Bronchial epithelial cell (primary cell): ENCODE data around the gene BICRAL. TPM values are rescaled to one million over a fixed set of nuclear protein-coding genes. Genes with fewer than 3 reads are reported as not detected.

Experiments used
- DNase-seq: peaks from one replicate; pipeline ENCODE4 v3.0.0-alpha.2; 2010; ENCODE audit warnings: low read depth
- FAIRE-seq: peaks from 2 replicates; lab custom pipeline; 2011; peaks lifted over from hg19 to GRCh38; lab: Jason Lieb, UNC
- H3K27me3 ChIP-seq: 2 replicates; pipeline ENCODE4 v1.5.1; 2011; ENCODE audit warnings: low read length; ENCODE audit not compliant: control insufficient read depth, insufficient read depth
- H3K36me3 ChIP-seq: 2 replicates; pipeline ENCODE4 v1.5.1; 2011; ENCODE audit warnings: low read length; ENCODE audit not compliant: control insufficient read depth, insufficient read depth
- H3K4me3 ChIP-seq: 2 replicates; pipeline ENCODE4 v1.5.1; 2011; ENCODE audit warnings: mild to moderate bottlenecking, low read depth, low read length, control low read depth
- total RNA-seq: library from RNA; depleted of rRNA; stranded (reverse); fragments of >200 nt; gene quantifications from 2 replicates; pipeline ENCODE4 v1.2.1, GENCODE V29; 2014
- TF ChIP-seq, protein P1 (sequence below): IDR thresholded peaks from 2 replicates; pipeline ENCODE4 v1.5.1; 2011; ENCODE audit warnings: mild to moderate bottlenecking, moderate library complexity, low read length, control low read depth, inconsistent platforms; ENCODE audit not compliant: insufficient read depth, severe bottlenecking

BICRAL gene
- total RNA-seq, 1 donor from 2014 or later = 3.9 TPM

DNA sequence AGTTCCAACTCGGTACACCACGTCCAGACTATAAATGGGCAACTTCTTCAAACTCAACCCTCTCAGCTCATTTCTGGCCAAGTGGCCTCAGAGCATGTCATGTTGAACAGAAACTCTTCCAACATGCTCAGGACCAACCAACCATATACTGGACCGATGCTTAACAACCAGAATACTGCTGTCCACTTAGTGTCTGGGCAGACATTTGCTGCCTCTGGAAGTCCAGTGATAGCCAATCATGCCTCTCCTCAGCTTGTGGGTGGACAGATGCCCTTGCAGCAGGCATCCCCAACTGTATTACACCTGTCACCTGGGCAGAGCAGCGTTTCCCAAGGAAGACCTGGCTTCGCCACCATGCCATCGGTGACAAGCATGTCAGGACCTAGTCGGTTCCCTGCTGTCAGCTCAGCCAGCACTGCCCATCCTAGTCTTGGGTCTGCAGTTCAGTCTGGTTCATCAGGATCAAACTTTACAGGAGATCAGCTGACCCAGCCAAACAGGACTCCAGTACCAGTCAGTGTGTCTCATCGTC is 47.8 kb downstream of the BICRAL start:
- FAIRE-seq (no peak), DNase-seq (no peak)
- no peaks in the 10 kb centered on the region for H3K27me3 ChIP-seq
- peaks cover 1% of the 10 kb centered on the region for H3K36me3 ChIP-seq
- no peak overlapping the region for H3K4me3 ChIP-seq
- TF ChIP-seq, protein P1, sequence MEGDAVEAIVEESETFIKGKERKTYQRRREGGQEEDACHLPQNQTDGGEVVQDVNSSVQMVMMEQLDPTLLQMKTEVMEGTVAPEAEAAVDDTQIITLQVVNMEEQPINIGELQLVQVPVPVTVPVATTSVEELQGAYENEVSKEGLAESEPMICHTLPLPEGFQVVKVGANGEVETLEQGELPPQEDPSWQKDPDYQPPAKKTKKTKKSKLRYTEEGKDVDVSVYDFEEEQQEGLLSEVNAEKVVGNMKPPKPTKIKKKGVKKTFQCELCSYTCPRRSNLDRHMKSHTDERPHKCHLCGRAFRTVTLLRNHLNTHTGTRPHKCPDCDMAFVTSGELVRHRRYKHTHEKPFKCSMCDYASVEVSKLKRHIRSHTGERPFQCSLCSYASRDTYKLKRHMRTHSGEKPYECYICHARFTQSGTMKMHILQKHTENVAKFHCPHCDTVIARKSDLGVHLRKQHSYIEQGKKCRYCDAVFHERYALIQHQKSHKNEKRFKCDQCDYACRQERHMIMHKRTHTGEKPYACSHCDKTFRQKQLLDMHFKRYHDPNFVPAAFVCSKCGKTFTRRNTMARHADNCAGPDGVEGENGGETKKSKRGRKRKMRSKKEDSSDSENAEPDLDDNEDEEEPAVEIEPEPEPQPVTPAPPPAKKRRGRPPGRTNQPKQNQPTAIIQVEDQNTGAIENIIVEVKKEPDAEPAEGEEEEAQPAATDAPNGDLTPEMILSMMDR = no peak

GRCh38 chr6:42831237-42831636 is 49.4 kb downstream of the BICRAL start:
- H3K27me3 ChIP-seq = no peaks in the 10 kb centered on the region
- TF ChIP-seq, protein P1 = no peak
- FAIRE-seq (no peak), DNase-seq (no peak)
- peaks cover 1% of the 10 kb centered on the region for H3K36me3 ChIP-seq
- H3K4me3 ChIP-seq = no peak overlapping the region

GRCh38 chr6:42834056-42834455 is 52.2 kb downstream of the BICRAL start:
- Histone ChIP-seq H3K4me3 (no peak overlapping the region), H3K36me3 (no peaks in the 10 kb centered on the region), H3K27me3 (no peaks in the 10 kb centered on the region)
- FAIRE-seq (no peak), DNase-seq (peak; percentile 20)
- TF ChIP-seq, protein P1 = no peak

DNA sequence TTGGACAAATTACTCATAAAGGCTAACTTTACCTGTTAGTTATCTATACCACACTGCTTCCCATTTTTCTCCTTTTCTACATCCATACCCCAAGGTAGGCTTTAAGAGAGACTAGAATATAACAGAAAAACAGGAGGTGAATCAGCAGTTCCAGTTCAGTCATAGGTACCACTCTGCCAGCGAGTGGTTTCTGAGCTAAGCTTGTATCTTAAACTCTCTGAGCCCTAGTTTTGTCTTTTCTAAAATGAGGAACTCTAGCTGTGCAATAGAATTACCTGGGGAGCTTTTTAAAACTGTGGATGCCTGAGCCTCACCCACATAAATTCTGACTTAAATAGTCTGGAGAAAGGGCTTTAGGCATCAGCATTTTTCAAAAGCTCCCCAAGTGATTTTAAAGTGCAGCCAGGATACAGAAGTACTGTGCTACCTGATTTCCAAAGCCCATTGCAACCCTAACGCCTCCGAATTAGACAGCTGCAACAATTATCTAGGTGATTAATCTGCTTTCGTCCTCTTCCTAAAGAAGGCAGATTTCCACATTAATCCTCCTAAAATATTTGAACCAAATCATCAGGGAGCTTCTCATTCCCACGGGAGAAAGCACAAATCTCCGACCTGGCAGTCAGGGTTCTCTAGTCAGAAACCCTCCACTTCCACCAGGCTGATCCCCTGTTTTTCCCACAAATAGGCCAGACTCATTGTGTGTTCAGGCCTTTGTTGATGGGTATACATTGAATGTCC is 60.2 kb downstream of the BICRAL start:
- FAIRE-seq (no peak), DNase-seq (no peak)
- Histone ChIP-seq H3K27me3 (no peaks in the 10 kb centered on the region), H3K4me3 (no peak overlapping the region), H3K36me3 (no peaks in the 10 kb centered on the region)
- TF ChIP-seq, protein P1 = no peak

GRCh38 chr6:42845327-42845694 is 63.5 kb downstream of the BICRAL start:
- Histone ChIP-seq H3K4me3 (no peak overlapping the region), H3K36me3 (no peaks in the 10 kb centered on the region), H3K27me3 (no peaks in the 10 kb centered on the region)
- TF ChIP-seq, protein P1 = no peak
- FAIRE-seq (no peak), DNase-seq (no peak)
